GM19372 (cell line): ENCODE data around the gene MRPL43.

Source experiments
- ATAC-seq: cut with Tn5 transposase; IDR thresholded peaks from one replicate; pipeline ENCODE4 v1.9.1; 2021; ENCODE audit warnings: mild to moderate bottlenecking, low read depth, moderate library complexity; ENCODE audit not compliant: unreplicated experiment

Gene MRPL43

DNA sequence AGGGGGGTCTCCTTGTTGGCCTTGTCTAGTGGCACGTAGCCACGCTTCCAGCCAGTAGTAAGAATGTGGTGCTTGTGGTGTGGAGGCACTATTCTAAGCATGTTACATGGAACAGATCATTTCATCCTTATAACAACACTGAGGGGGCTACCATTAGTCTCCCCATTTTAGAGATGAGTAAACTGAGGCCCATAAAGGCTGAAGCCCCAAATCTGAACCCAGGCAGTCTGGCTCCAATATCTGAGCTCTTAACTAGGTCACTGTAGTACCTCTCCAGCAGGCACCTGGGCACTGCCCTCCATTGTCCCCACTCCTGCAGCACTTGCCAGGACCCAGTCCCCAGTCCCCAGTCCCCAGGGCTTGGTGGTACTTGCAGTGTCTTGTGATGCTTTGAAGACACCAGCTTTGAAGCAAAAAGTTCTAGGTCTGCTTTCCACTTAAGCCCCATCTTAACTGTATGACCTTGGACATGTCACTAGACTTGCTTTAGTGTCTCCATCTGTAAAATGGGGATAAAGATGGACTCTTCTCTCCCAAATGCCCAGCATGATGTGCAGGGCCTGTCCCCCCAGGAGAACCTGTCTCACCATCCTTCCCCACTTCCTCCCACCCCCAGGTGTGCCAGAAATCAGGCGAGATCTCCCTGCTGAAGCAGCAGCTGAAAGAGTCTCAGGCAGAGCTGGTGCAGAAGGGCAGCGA, 18.7 kb upstream of the MRPL43 start:
- ATAC-seq = no peak

DNA sequence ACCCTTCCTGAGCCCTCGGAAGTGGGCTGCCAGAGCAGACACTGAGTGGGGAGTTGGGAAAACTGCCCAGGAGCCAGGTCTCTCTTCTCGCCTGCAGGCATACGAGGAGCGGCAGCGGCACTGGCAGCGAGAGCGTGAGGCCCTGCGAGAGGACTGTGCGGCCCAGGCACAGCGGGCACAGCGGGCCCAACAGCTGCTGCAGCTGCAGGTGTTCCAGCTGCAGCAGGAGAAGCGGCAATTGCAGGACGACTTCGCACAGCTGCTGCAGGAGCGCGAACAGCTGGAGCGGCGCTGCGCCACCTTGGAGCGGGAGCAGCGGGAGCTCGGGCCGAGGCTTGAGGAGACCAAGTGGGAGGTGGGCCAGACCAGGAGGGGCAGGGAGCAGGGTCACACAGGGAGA, 18.1 kb upstream of the MRPL43 start:
- ATAC-seq = no peak

DNA sequence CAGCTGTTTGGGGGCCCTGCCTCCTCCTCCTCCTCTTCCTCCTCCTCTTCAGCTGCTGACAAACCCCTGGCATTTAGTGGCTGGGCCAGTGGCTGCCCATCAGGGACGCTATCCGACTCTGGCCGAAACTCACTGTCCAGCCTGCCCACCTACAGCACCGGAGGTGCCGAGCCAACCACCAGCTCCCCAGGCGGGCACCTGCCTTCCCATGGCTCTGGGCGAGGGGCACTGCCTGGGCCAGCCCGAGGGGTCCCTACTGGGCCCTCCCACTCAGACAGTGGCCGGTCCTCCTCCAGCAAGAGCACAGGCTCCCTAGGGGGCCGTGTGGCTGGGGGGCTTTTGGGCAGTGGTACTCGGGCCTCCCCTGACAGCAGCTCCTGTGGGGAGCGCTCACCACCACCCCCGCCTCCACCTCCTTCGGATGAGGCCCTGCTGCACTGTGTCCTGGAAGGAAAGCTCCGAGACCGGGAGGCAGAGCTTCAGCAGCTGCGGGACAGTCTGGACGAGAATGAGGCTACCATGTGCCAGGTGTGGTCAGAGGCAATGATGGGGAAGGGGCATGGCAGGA, 16.4 kb upstream of the MRPL43 start:
- ATAC-seq = no peak

DNA sequence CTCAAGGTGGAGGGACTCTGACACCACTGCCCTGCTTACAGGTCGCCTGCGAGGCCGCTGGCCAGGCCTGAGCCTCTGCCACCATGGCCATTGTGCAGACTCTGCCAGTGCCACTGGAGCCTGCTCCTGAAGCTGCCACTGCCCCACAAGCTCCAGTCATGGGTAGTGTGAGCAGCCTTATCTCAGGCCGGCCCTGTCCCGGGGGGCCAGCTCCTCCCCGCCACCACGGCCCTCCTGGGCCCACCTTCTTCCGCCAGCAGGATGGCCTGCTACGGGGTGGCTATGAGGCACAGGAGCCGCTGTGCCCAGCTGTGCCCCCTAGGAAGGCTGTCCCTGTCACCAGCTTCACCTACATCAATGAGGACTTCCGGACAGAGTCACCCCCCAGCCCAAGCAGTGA, 15.2 kb upstream of the MRPL43 start:
- no peak for ATAC-seq

DNA sequence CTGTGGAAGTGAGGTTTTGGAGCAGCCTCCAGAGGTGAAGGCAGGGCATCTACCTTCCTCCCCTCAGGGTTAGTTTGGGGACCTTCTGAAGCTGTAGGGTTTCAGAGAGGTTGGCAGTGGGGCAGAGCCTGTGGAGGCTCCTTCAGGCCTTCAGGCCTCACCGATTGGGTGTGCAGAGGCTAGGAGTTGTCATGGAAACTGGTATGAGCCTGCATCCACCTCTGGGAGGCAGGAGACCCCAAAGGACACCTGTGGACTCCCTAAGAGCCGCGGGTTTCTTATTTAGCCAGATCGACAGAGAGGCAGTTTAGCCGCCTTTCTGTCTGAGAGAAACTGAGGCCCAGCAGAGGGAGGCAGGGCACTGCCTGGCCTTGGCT, 14.3 kb upstream of the MRPL43 start:
- no peak for ATAC-seq

DNA sequence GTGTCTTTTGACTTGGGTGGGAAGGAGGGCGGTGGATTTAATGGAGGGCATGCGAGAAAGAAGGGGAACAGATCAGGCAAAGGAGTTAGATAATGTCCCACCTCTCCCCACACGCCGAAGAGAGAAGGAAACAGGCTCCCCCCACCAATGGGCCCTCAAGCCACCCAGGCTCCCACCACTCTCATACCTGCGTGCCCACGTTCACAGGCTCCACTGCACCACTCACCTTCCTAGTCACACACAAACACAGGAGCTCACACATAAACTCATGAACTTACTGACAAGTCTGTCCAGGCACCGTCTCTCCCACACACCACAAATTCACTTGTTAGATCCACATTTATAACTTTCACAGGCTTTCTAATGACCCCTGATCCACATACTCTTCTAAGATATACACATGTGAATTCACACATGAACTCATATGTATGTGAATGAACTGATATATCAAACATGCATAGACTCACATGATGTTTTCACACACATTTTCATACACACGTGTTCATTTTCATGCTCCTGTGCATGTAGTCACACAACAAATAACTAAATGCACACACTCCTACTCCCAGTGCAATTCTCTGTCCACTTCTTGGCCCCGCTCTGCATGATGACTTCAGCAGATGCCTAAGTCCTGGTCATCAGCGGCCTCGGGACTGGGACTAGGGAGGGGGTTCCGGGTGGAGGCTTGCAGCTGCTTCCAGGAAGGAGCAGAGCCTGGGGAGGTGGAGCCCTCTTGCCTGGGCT, 13.8 kb upstream of the MRPL43 start:
- ATAC-seq = no peak

DNA sequence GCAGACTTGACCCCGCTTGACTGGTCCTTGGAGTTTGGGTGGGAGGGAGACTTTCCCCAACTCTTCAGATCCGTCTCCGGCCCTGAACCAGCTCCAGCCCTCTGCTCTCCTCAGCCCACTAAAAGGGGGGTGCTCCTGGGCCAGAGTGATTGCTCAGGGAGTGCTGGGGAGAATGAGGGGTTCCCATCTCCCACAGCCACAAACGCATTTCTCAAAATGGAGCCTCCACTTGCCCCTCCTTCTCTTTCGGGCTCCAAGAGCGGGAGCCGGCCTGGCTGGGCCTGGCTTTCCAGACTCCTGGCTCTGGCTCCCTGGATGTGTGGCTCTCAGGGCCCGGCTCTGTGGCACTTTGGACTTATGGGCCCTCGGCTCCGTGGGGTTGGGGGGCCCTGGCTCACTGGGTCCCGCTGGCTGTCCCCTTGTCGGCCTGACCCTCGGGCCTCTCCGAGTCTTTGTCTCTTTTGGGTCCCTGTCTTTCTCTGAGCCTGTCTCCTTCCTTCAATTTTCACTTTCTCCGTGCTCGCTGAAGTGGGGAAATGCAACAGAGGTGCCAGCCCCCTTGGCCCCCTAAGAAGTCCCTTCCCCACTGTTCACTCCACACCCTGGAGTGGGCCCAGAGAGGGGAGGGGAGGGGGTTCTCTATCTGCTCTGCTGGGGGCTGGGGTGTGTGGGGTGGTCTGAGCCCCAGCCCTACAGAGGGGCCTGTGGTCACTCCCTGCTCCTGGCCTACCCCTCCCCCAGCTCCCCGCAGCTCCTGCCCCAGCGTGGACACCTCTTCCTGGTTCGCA, 13.0 kb upstream of the MRPL43 start:
- ATAC-seq = no peak

DNA sequence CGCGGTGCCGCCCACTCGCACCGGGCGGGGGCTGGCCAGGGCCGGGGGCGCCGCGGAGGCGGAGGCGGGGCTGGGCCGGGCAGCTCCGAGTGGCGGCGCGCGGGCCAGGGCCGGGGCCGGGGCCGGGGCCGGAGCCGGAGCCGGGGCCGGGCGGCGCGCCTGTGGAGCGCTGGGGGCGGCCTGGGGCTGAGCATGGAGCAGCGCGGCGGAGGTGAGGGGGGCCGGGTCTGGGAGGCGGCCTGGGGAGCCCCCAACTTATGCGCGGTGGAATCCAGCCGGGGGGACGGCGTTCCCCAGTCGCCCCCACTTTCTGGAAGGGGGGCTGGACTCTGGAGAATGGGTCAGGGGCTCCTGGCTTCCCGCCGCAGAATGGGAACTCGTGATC, 12.4 kb upstream of the MRPL43 start, which contains the start of gene LZTS2:
Gene LZTS2 (plus strand): TSS at position 67 of the 385 bp plus-strand sequence. CDS start 2,731 bp downstream, outside the sequence.
- ATAC-seq = no peak

DNA sequence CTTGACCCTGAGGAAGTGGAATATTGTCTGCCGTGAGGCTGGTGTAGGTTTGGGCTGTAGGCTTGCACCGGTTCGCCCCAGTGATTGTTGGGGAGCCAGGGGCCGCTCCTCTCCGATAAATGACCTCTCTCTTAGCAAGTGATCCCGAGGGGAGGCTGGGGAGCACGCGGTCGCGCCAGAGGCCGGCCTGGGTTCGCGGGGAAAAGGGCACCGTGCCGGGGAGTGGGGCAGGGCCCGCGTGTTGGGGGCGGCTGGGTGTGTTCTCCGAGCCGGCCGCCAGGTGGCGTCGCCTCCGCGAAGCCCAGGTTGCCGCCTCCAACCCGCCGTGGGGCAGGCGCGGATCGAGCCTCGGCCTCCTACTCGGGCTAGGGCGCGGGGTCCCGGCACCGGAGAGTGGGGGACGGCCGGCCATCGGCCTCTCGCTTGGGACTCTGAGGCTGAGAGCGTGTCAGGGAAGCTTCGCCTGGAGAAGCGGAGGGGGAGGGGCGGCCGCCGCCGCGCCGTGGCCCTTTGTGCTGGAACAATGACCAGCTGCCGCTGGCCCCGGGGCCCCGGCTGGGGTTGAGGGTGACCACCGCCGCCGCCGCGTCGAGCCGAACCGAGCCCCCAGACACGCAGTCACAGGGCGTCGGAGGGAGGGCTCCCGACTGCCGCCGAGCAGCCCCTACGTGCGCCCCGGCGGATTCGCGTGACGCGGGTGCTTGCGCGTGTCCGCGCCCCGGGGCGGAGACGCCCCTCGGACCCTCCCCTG, 11.9 kb upstream of the MRPL43 start:
- ATAC-seq = peak; percentile 55

DNA sequence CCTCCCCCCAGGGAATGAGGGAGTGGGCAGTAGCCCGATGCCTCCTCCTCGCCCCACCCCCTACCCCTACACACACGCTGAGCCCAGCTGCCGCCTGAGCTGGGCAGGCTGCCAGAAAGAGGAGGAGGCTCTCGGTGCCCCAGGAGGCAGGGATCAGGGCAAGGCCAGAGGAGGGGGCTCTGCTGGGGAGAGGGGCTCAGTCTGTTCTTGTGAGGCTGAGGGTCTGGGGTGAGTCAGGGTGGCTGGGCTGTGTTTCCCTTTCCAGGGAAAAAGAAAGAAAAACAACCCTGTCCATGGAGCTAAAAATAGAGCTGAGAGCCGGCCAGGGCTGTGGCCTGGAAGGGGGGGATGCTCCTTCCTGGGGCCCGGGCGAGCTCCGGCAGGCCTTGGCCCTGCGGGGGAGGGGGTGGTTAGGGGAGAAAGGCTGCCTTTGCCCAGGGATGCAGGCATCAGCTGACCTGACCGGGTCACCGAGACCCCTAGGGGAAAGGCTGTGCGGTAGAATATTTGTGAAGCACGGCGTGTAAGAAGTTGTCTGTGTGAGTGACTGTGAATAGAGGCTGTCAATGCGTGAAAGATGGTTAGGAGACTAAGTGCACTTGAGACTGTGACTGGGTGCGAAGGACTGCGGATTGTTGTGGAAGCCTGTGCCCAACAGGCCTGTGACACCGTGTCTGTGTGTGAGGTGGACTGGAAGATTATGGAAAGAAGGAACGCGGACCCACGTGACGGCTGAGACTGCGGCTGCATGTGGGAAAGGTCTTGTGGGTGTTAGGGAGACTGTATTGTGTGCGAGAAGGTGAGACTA, 11.1 kb upstream of the MRPL43 start:
- ATAC-seq = no peak

DNA sequence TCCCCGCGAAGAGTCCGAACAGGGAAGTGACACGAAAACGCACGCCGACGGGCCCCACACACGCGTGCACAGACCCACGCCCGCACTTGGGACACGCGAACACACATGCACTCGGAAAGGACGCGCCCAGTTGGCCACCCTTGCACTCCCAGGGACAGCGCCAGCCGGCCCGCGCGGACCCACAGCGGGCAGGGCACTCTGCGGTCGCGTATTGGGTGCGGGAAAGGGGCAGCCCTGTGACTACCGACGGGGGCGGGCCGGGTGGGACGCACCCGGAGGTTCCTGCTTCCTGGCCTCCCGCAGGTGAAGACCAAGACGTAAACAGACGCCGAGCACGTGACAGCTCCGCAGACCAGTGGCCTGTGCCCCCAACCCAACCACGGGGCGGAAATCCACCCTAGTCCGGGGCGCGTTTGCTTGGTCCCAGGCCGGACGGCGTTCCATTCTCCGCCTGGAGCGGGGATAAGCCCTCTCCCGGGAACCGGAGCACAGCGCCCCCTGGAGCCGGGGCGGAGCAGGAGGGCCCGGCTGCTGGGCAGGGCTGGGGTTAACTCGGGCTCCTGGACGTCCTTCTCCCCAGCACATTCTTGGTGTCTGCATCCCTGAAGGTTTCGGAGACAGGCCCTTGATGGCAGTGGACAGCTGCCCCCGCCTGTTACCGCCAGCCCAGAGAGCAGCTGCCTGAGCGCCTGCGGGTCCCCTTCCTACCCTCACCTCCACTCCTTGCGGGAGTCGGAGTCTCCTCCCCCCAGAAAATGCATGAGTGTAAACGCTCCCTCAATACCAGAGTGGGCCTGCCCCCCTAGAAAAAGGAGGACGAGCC, 10.3 kb upstream of the MRPL43 start:
- ATAC-seq = no peak

DNA sequence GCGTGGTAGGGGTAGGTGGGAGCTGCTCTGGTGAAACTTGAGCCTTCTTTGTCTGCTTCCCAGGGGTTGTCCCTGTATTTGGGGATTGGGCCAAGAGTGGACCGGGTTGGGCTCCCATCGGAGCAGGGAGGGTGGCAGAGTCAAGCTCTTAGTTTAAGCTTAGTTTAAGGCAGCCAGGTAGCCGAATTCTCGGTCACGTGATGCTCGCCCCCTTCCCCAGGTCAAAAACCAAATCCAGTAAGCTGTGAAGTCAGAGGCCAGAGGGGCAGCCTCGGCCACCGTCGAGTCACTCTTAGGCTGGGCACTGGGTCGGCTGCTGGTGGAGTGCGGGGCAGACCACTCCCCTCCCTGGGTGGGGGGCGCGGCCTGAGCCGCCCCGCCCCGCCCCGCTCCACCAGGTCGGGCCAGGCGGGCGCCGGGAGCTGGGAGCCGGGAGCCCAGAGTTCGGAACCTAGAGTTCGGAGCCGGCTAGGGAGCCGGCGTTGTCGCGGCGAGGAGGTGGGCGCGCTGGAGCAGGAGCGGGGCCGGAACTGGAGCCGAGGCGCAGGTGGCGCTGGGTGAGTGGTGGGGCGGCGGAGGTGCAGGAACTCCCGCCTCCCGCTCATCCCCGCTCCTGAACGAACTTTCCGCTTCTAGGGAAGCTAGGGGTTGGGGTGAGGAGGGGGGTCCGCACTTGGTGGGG, 9.5 kb upstream of the MRPL43 start:
- no peak for ATAC-seq

DNA sequence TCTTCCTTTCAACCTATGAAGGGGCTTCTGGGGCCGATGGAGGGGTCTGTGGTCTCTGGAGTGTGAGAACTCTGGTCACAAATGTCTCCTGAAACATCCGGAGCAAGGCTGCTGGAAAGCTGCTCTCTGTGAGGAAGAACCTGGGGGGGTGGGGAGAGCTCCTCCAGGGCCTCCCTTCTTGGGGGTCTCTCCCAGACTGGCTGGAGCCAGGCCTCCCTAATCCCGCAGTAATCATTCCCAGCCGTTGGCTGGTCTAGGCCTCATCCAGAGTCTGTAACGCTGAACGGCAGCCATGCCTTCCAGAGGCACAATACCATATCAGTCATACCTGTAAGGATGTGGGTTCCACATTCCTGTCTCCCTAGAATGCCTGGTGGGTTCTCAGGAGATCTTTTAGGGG, 7.9 kb upstream of the MRPL43 start:
- no peak for ATAC-seq

DNA sequence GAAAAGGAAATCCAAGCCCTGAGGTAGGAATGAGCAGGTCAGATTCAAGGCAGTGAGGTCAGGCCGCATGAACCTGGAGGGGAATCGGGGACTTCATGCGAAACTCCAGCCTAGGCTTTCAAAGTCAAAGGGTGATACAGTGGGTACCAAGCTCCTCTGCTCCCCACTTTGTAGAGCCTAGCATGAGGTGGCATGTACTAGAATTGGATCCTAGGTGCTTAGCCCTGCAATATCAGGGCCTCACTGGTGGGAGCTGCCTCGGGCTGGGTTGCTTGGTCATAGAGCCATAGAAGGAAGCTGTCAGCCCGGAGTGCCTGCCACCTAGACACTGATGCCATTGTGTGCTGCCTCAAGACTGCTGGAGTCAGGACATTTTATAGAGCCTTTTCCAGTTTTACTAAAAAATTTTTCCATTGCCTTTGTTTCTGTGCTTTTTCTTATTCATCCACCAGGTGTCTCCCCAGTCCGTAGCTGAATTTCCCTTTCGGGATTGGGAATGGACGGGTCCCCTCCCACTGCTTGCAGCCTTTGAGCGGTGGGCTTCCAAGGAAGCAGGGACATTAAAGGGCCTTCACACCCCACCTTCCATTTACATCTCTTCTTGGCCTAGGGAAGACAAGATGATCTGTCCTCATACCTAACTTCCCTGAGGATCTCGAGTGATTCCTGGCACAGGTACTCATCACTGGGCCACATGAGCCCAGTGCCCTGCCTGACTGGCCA, 6.8 kb upstream of the MRPL43 start:
- no peak for ATAC-seq

DNA sequence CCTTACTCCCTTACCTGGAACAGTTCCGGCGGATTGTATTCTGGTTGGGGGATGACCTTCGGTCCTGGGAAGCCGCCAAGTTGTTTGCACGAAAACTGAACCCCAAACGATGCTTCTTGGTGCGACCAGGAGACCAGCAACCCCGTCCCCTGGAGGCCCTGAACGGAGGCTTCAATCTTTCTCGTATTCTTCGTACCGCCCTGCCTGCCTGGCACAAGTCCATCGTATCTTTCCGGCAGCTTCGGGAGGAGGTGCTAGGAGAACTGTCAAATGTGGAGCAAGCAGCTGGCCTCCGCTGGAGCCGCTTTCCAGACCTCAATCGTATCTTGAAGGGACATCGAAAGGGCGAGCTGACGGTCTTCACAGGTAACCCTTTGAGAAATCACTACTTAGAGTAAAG, 1.8 kb upstream of the MRPL43 start:
- no peak for ATAC-seq

DNA sequence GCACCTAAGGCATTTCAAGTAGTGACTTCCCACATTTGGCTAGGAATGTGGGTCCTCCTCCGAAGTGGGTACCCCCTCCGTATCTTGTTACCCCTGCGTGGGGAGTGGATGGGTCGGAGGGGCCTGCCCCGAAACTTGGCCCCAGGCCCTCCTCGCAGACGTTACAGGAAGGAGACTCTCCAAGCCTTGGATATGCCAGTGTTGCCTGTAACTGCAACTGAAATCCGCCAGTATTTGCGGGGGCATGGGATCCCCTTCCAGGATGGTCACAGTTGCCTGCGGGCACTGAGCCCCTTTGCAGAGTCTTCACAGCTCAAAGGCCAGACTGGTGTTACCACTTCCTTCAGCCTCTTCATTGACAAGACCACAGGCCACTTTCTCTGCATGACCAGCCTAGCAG, 869 bp upstream of the MRPL43 start:
- ATAC-seq = no peak

DNA sequence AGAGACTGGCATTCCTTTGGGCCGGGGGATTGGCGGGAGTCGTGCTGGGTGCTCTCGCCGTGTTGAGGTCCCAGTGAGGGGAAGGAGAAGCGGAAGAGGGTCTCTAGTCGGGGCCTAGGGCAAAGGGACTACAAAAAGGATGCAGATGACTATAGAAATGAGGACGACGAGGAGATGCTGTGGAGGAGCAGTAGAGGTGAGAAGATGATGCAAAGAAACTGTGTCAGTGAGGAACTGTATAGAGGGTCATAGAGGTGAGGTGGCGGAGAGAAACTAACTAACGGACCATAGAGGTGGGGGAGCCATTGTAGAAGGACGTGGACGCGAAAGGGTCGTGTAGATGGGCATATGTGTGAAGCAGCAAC, 370 bp upstream of the MRPL43 start:
- ATAC-seq = no peak

DNA sequence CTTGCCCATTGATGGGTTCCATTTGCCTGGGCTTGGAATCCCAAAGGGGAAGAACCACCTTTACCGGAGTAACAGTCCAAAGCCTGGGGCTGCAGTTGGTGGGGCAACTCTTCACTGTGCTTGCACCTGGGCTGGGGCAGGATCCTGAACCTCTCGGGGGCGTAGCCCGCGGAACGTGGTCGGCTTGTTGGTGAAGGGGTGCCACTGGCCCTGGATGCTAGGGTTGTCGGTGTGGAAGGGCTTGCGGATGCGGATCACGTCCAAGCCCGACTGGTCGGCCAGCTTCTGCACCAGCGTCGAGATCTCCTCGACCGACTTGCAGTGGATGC, 710 bp downstream of the MRPL43 start:
- ATAC-seq = no peak
